Measurements from ENCODE around the gene DTYMK.

- TF ChIP-seq, protein P1, sequence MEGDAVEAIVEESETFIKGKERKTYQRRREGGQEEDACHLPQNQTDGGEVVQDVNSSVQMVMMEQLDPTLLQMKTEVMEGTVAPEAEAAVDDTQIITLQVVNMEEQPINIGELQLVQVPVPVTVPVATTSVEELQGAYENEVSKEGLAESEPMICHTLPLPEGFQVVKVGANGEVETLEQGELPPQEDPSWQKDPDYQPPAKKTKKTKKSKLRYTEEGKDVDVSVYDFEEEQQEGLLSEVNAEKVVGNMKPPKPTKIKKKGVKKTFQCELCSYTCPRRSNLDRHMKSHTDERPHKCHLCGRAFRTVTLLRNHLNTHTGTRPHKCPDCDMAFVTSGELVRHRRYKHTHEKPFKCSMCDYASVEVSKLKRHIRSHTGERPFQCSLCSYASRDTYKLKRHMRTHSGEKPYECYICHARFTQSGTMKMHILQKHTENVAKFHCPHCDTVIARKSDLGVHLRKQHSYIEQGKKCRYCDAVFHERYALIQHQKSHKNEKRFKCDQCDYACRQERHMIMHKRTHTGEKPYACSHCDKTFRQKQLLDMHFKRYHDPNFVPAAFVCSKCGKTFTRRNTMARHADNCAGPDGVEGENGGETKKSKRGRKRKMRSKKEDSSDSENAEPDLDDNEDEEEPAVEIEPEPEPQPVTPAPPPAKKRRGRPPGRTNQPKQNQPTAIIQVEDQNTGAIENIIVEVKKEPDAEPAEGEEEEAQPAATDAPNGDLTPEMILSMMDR (IDR thresholded peaks at IDR 0.05), result no peak
- TF ChIP-seq CBFB (CRISPR knock-in tag; IDR thresholded peaks at IDR 0.05; ENCODE audit: low read depth), result no peak
- TF ChIP-seq NR2C2 (CRISPR knock-in tag; IDR thresholded peaks at IDR 0.05), result no peak
- no peak for TF ChIP-seq ELF4 (CRISPR knock-in tag; IDR thresholded peaks at IDR 0.05; ENCODE audit: low read depth)
These were observed 19.9 kb upstream of the DTYMK start for GRCh38 chr2:241706537-241706936.
